Measurements from ENCODE around the gene FAM20C.

FAM20C gene

DNA sequence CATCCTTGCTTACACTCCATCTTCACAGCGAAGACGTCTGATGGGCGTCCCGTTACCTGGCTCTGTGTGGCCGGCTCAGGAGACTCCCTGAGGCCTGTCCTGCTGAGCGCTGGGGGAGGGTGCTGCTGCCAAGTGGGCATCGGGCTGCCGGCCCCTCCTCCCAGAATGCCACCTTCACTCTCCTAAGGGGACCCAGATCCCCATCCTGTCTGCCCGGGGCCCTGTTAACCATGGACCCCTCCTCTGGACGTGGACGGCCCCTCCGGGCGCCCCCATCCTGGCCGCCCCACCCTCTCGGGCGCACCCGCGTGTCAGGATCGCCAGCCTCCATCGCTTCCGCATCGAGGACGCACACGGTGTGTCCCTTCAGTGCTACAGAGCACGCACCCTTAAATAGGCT is 90.2 kb downstream of the FAM20C start:
- no peaks in the 10 kb centered on the region for H3K36me3 ChIP-seq (ENCODE audit: insufficient read depth, low read length)
- no peaks in the 10 kb centered on the region for H3K4me1 ChIP-seq (ENCODE audit: insufficient read depth, low read length)
- H3K27me3 ChIP-seq (ENCODE audit: insufficient read depth, low read length): peaks cover 7% of the 10 kb centered on the region

DNA sequence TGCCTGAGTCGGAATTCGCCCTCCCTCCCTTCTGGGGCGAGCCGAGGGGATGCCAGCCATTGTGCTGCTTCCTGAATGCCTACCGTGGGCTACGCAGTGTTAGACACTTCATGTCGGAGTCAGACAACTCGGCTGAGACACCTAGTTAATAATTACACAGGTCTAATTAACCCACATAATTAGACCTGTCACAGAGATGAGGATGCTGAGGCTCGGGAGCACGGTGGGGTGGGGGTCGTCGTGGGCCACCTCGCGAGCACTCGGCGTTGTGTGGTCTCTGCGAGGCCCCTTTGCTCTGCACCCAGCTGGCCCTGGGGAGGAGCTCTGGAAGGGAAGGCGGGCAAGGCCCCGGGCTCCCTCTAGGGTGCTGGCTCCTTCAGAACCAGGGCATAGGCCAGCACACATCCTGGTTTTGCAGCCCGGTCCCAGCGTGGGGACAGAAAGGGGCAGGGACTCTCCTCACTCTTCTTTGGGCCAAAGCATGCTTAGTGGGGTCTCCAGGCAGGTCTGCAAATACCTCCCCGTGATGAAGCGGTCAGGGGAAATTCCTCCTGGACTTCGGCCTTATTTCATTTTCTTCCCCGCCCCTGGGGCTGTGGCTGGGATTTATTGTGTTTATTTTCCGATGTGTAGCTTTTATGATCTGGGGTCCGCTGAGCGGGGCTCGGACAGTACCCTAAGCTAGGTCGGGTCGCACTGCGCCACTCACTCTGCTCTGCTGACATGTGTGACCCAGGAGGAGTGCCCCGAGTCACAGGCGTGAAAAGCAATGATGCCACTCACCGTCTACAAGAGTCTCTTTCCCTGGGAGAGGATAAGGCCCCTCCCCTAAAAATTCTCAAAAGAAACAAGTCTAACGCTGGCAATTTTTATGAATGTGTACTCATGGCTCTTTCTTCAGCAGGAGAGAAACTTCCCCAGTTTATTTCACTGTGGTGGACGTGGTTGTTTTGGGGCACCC is 92.7 kb downstream of the FAM20C start:
- no peak overlapping the region for H3K4me3 ChIP-seq (ENCODE audit: low read length)
- H3K9me3 ChIP-seq (ENCODE audit: low read length): peaks cover 2% of the 10 kb centered on the region
- H3K36me3 ChIP-seq (ENCODE audit: insufficient read depth, low read length): no peaks in the 10 kb centered on the region
- H3K27me3 ChIP-seq (ENCODE audit: insufficient read depth, low read length): peaks cover 7% of the 10 kb centered on the region
- H3K4me1 ChIP-seq (ENCODE audit: insufficient read depth, low read length): no peaks in the 10 kb centered on the region
- H2AFZ ChIP-seq (ENCODE audit: low read depth, low read length): no peak overlapping the region

More for the DNA sequence above, 90.2 kb downstream of the FAM20C start:
- H2AFZ ChIP-seq (ENCODE audit: low read depth, low read length): no peak overlapping the region
- H3K4me3 ChIP-seq (ENCODE audit: low read length): no peak overlapping the region
- peaks cover 2% of the 10 kb centered on the region for H3K9me3 ChIP-seq (ENCODE audit: low read length)

DNA sequence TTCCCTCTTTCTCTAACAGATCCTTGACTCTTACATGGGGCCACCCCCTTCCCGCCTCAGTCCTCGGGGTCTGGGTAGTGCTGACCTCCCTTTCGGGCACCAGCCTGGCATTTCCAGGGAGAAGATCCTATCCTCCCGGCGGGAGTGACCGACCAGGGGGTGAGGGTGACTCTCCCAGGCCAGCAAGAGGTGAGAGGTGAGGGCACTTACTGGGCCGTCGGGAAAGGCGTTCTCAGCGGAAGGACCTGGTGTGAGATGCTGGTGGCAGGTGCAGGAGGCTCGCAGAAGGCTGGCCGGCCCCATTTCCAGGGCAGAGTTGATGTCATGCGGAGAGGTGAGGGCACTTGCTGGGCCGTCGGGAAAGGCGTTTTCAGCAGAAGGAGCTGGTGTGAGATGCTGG is 93.4 kb downstream of the FAM20C start:
- Histone ChIP-seq H3K27me3 (ENCODE audit: insufficient read depth, low read length) (peaks cover 7% of the 10 kb centered on the region), H3K9me3 (ENCODE audit: low read length) (peaks cover 2% of the 10 kb centered on the region), H3K36me3 (ENCODE audit: insufficient read depth, low read length) (no peaks in the 10 kb centered on the region), H2AFZ (ENCODE audit: low read depth, low read length) (no peak overlapping the region), H3K4me3 (ENCODE audit: low read length) (no peak overlapping the region), H3K4me1 (ENCODE audit: insufficient read depth, low read length) (no peaks in the 10 kb centered on the region)

DNA sequence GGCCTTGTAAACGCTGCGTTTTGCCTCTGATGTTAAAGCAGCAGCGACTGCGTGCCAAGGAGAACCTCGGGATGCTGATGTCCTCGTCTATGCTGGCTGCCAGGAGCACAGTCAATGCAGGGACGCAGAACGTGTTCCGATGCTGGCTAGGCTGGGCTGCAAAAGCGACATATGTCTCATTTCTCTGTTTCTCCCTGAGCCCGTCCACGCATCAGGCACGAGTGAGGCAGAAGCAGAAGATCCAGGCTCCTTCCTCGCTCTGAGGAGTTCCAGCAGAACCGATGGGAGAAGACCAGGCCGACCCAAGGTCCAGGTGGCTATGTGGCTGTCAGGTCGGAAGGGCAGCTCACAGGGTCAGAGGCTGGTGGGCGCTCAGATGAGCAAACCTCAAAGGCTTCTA is 93.9 kb downstream of the FAM20C start:
- H3K27me3 ChIP-seq (ENCODE audit: insufficient read depth, low read length): peaks cover 7% of the 10 kb centered on the region
- no peak overlapping the region for H3K4me3 ChIP-seq (ENCODE audit: low read length)
- H3K9me3 ChIP-seq (ENCODE audit: low read length): peaks cover 2% of the 10 kb centered on the region
- no peaks in the 10 kb centered on the region for H3K4me1 ChIP-seq (ENCODE audit: insufficient read depth, low read length)
- H2AFZ ChIP-seq (ENCODE audit: low read depth, low read length): no peak overlapping the region
- H3K36me3 ChIP-seq (ENCODE audit: insufficient read depth, low read length): no peaks in the 10 kb centered on the region

DNA sequence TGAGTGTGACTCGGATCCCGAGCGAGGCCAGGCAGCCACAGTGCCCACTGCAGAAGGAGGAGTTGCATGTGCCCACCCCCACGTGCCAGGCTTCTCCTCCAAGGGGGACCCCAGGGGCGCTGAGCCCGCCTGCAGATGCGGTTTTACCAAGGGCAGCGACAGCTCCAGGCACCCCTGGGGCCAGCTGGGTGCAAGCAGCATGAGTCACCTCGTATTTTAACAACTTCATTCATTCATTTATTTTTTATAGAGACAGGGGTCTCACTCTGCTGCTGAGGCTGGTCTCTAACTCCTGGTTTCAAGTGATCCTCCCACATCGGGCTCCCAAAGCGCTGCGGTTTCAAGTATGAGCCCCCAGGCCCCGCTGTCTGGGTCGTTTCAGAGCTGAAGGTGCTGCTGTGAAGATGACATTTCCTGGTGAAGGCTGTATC is 96.3 kb downstream of the FAM20C start:
- Histone ChIP-seq H3K4me3 (ENCODE audit: low read length) (no peak overlapping the region), H3K27me3 (ENCODE audit: insufficient read depth, low read length) (peaks cover 7% of the 10 kb centered on the region), H2AFZ (ENCODE audit: low read depth, low read length) (no peak overlapping the region), H3K36me3 (ENCODE audit: insufficient read depth, low read length) (no peaks in the 10 kb centered on the region), H3K9me3 (ENCODE audit: low read length) (no peaks in the 10 kb centered on the region), H3K4me1 (ENCODE audit: insufficient read depth, low read length) (no peaks in the 10 kb centered on the region)

DNA sequence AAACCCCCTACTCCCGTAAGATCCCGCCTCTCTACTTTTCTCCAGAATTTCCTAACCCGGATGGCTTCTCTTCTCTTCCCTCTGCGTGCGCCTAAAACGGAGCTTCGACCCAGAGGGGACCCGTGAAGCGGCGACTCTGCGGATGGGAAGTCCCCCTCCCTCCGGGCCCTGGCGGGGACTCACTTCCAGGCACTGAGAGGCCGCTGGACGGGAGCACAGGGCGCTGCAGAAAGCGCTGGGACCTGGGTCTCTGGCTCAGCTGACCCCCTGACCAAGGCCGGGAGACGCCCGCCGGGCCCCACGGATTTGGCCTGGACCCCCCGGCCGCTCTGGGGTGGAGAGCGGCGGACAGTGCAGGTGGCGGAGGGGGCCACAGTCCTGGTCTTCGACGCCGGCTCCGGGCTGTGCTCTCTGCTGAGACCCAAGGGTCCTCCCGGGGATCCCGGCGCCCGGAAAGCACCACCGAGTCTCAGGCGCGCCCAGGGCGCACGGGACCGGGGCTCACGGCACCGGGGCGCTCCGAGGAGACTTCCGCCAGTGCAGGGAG is 96.9 kb downstream of the FAM20C start:
- H2AFZ ChIP-seq (ENCODE audit: low read depth, low read length): no peak overlapping the region
- H3K36me3 ChIP-seq (ENCODE audit: insufficient read depth, low read length): no peaks in the 10 kb centered on the region
- H3K4me3 ChIP-seq (ENCODE audit: low read length): no peak overlapping the region
- no peaks in the 10 kb centered on the region for H3K9me3 ChIP-seq (ENCODE audit: low read length)
- peaks cover 12% of the 10 kb centered on the region for H3K27me3 ChIP-seq (ENCODE audit: insufficient read depth, low read length)
- H3K4me1 ChIP-seq (ENCODE audit: insufficient read depth, low read length): no peaks in the 10 kb centered on the region

DNA sequence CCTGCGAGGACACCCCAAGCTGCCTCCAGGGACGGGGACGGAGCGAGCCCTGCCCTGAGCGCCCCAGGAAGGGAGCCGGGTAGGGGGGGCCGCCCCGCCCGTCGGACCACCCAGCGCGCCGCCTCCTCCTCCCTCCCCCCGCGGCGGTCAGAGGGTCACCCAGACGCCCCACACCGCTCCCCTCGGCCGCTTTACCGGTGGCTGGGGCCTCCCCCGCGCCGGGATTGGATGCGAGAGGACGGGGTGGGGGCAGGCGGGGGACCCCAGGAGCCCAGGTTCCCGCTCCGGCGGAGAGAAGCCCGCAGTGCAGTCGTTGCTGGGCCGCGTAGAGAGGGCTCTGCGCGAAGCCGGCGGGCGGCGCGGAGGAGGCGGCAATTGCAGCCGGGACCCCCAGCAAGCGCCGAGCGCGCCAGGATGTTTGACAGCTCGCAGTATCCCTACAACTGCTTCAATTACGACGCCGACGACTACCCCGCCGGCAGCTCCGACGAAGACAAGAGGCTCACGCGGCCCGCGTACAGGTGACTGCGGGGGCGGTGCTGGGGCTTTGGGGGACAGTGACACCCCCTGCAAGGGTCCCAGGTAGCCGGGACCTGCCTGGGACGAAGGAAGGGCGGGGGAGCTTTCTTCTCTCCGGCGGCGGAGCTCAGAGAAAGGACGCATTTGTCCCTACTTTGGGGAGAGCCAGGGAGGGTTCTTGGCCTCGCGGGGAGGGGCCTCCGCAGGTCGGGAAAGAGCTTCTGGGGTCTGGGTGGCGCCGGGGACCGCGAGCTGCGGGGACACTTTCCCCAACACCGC is 97.6 kb downstream of the FAM20C start, which contains the start of gene FOXL3:
FOXL3 (plus strand) TSS at position 415 of the 798 bp plus-strand sequence; CDS start at position 415, 0 bp downstream.
- Histone ChIP-seq H3K9me3 (ENCODE audit: low read length) (no peaks in the 10 kb centered on the region), H3K4me1 (ENCODE audit: insufficient read depth, low read length) (no peaks in the 10 kb centered on the region), H3K36me3 (ENCODE audit: insufficient read depth, low read length) (no peaks in the 10 kb centered on the region), H3K4me3 (ENCODE audit: low read length) (no peak within 1 kb of the TSS), H2AFZ (ENCODE audit: low read depth, low read length) (no peak within 1 kb of the TSS), H3K27me3 (ENCODE audit: insufficient read depth, low read length) (peaks cover 12% of the 10 kb centered on the region)

DNA sequence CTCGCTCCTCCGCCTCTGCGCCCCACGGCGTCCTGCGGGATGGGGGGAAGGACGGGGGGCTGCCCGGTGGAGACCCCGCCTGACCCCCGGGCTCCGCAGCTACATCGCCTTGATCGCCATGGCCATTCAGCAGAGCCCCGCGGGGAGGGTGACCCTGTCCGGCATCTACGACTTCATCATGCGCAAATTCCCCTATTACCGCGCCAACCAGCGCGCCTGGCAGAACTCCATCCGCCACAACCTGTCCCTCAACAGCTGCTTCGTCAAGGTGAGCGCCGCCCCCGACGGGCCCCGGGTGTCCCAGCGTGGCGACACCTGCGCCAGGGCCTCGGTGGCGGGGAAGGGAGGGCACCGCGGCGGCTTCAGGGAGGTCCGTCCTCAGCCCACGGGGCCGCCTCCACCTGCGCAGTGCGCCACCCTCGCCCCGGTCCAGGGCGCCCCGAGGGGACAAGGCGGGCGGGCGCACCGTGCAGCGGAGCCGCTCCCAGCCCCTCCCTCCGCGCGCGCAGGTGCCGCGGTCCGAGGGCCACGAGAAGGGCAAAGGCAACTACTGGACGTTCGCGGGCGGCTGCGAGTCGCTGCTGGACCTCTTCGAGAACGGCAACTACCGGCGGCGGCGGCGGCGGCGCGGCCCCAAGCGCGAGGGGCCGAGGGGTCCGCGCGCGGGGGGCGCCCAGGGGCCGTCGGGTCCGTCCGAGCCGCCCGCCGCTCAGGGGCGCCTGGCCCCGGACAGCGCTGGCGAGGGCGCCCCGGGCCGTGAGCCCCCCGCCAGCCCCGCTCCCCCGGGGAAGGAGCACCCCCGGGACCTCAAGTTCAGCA is 98.4 kb downstream of the FAM20C start:
- Histone ChIP-seq H3K9me3 (ENCODE audit: low read length) (no peaks in the 10 kb centered on the region), H3K36me3 (ENCODE audit: insufficient read depth, low read length) (no peaks in the 10 kb centered on the region), H3K4me1 (ENCODE audit: insufficient read depth, low read length) (no peaks in the 10 kb centered on the region), H2AFZ (ENCODE audit: low read depth, low read length) (no peak overlapping the region), H3K4me3 (ENCODE audit: low read length) (no peak overlapping the region), H3K27me3 (ENCODE audit: insufficient read depth, low read length) (peaks cover 12% of the 10 kb centered on the region)

DNA sequence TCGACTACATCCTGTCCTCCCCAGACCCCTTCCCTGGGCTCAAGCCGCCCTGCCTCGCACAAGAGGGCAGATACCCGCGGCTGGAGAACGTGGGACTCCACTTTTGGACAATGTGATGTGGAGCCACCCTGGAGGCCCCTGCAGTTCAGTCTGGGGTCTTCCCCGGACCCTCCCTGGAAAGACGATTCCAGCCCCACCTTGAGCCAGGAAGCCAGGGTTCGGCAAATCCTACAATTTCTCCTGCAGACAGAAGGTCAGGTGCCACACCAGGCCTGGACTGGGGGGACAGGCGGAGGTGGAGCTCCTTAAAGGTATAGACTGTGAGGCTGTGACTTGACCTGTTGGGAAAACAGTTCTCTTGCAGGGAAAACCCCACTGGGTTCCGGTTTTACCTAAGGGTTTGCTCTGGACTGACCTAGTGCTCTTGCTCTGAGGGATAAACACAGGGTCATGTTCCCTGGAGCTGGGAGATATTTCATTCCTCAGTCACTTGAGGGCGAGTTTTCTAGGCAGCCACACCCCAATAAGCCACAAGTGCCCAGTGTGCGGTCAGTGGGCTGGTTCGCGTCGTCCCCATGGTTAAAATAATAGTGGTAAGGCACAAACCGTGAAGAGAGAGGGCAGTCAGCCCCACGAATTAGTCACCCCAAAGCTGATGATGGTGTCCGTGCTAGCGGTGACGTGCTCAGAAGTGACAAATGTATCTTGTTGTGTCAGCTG is 99.2 kb downstream of the FAM20C start:
- Histone ChIP-seq H3K4me1 (ENCODE audit: insufficient read depth, low read length) (no peaks in the 10 kb centered on the region), H3K9me3 (ENCODE audit: low read length) (no peaks in the 10 kb centered on the region), H3K27me3 (ENCODE audit: insufficient read depth, low read length) (peaks cover 5% of the 10 kb centered on the region), H3K4me3 (ENCODE audit: low read length) (no peak overlapping the region), H2AFZ (ENCODE audit: low read depth, low read length) (no peak overlapping the region), H3K36me3 (ENCODE audit: insufficient read depth, low read length) (no peaks in the 10 kb centered on the region)

DNA sequence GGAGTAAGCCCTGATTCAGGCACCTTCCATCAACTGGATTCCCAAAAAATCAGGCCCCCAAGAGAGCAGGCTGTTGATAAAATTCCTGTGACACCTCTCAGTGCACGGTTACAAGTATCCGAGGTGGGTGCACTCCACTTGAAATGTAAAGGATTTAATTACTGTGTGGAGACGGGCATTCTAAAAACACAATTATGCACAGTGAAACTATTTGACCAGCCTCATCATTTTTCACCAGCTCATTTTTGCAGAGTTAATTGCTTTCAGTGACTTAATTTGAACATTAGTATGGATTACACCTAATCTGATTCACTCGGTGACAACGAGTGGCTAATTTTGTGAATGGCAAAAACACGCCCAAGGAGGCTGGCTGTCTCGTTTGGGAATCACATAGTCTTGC is 99.9 kb downstream of the FAM20C start:
- Histone ChIP-seq H3K9me3 (ENCODE audit: low read length) (no peaks in the 10 kb centered on the region), H3K4me1 (ENCODE audit: insufficient read depth, low read length) (no peaks in the 10 kb centered on the region), H3K4me3 (ENCODE audit: low read length) (no peak overlapping the region), H2AFZ (ENCODE audit: low read depth, low read length) (no peak overlapping the region), H3K27me3 (ENCODE audit: insufficient read depth, low read length) (peaks cover 5% of the 10 kb centered on the region), H3K36me3 (ENCODE audit: insufficient read depth, low read length) (no peaks in the 10 kb centered on the region)

DNA sequence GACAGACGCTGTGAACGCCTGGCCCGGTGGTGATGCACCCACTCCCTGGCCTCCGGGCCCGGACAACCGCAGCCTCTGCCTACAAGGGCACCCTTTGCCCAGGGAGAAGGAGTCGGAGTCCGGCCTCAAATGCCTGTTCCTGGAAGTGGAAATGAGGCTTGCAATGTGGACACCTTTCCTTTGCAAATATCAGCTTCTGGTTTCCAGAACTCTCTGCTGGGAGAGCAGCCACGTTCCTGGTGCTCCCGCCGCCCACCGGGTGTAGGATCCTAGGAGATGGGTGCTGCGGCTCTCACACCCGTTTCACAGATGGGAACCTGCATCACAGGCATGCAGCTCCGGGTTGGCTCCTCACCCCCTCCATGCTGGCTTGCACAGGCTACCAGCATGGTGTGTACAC is 100.5 kb downstream of the FAM20C start:
- Histone ChIP-seq H3K4me3 (ENCODE audit: low read length) (no peak overlapping the region), H2AFZ (ENCODE audit: low read depth, low read length) (no peak overlapping the region), H3K36me3 (ENCODE audit: insufficient read depth, low read length) (no peaks in the 10 kb centered on the region), H3K4me1 (ENCODE audit: insufficient read depth, low read length) (no peaks in the 10 kb centered on the region), H3K9me3 (ENCODE audit: low read length) (no peaks in the 10 kb centered on the region), H3K27me3 (ENCODE audit: insufficient read depth, low read length) (peaks cover 5% of the 10 kb centered on the region)
